RCC 7860 (cell line): ENCODE measurements around the gene CUTA.

Experiments used
- DNase-seq: peaks from one replicate; pipeline ENCODE4 v3.0.0-alpha.2; 2015; ENCODE audit warnings: low spot score
- FAIRE-seq: peaks from 2 replicates; lab custom pipeline; 2012; peaks lifted over from hg19 to GRCh38; lab: Jason Lieb, UNC

The CUTA gene

GRCh38 chr6:33417903-33418689 is at the start of gene CUTA:
Gene CUTA (minus strand): TSS chr6:33418107. CDS start chr6:33418000, 107 bp downstream.
- FAIRE-seq (peak; percentile 90), DNase-seq (peak; percentile 96)

DNA sequence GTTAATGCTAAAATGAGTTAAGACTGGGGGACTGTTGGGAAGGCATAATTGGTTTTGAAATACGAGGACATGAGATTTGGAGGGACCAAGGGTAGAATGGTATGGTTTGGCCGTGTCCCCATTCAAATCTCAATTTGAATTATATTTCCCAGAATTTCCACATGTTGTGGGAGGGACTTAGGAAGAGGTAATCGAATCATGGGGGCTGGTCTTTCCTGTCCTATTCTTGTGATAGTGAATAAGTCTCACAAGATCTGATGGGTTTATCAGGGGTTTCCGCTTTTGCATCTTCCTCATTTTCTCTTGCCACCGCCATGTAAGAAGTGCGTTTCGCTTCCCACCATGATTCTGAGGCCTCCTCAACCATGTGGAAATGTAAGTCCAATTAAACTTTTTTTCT is 49.2 kb upstream of the CUTA start:
- FAIRE-seq (no peak), DNase-seq (no peak)

- no peak for FAIRE-seq
- DNase-seq, result no peak
These were observed 48.3 kb upstream of the CUTA start for GRCh38 chr6:33466075-33466735.

DNA sequence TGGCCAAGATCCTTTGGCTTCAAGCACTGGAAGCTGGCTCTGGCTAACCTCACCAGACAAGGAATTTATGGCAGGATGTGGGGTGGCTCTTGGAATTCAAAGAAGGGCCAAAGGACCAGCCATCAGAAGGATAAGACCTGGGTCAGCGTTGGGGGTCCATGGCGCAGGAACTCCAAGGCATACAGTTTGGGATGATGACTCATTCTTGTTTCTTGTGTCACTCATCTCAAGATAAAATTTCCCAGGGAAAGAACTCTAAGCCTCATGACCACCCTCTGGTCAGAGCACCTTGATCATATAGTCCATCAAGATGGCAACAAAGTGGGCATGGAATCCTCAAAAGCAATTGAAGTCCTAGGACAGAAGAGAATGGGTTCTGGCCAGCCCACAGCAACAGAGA is 41.3 kb upstream of the CUTA start:
- FAIRE-seq (no peak), DNase-seq (no peak)

DNA sequence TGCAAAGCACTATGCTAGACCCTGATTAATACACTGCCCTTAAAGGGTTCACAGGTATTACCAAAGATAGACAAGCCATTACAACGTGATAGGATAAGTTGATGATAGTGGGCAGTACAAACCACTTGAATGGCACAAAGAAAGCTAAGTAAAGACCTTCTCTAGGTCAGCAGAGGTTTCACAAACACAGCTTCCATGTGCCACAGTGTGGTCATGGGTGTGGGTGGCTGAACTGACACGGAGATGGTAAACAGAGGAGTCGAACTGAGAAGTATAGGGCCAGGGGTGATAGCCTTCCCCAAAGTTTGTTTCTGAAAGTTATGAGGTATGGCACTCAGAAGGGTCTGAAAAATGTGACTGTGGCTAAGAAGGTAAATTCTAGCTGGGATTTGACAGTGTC is 40.8 kb upstream of the CUTA start:
- FAIRE-seq (no peak), DNase-seq (no peak)

GRCh38 chr6:33456156-33456555 is 38.2 kb upstream of the CUTA start:
- FAIRE-seq (no peak), DNase-seq (no peak)

DNA sequence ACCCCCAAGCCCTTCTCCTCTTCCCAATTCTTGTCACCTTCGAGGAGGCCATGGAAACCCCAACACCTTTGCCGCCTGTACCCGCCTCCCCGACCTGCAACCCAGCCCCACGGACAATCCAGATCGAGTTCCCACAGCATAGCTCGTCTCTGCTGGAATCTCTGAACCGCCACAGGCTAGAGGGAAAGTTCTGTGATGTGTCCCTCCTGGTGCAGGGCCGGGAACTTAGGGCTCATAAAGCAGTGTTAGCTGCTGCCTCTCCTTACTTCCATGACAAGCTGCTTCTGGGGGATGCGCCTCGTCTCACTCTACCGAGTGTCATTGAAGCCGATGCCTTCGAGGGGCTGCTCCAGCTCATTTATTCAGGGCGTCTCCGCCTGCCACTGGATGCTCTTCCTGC is 37.1 kb upstream of the CUTA start:
- FAIRE-seq (no peak), DNase-seq (no peak)

DNA sequence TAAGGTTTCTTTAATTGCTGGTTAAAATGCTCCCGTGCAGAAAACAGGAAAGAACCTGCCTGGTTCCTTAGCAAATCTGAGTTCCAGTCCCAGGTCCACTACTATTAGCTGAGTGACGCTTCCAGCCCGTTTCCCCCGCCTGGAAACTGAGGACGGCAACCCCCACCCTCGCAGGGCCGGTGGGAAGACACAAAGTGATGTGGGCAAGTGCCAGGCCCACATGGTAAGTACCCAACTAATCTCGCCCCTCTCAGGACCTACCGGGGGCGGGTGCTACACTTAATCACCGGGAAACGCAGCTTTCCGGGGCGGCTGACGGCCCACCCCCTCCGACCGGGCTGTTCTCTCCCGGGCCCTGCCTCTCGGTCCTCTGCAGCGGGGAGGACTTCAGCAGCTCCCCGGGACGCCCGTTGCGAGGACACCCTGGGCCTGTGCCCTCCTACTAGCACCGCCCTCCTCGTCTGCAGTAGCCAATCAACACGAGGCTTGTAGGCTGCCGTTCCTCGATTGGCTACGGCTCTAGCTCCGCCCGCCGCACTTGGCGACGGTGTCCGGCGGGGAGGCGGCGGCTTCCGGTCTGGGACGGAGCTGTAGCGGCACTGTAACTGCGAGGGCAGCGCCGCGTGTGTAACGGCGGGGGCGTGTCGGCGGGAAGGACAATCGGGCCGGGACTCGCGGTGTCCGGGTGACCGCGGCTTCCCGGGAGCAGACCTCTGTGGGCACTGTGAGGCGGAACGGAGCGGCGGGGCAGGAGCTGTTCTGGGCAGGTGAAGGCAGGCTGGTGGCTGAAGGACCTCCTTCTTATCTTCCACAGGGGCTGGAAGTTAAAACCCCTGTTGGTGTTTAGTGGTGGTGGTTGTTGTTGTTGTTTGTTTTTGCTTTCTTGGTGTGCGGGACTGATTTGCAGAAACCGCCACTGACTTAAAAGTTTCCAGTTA is 36.4 kb upstream of the CUTA start, which contains the start of gene ZBTB9:
Gene ZBTB9, plus strand, starts transcription at position 568 of the 938 bp plus-strand sequence. CDS start 525 bp downstream, outside the sequence.
- DNase-seq, result peak; percentile 92
- FAIRE-seq, result peak; percentile 74

DNA sequence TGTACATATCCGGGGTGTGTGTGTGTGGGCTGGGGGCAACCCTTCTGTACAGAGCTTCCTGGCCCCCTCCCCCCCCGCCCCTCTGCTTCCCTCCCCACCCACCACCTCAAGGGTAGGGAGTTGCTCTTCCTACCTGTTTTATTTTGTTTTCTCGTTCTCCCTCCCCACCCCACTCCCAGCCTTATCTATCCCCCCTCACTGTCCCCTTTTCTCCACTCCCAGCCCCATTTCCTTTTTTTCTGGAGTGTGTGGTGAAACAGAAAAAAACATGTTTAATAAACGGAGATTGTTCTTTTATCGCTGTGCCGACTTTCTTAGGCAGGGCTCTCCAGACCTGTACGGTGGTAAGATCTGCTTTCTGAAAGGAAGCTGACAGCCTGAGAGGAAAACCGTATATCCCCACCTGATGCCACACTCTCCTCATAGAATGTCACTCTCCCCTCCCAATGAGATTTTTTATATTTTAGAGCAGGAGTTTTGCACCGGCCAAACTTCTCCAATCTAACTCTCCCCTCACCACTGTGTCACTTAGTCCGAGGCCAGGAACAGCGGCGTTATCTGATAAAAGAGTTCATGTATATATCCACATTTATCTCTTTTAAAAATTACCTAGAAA is 35.6 kb upstream of the CUTA start:
- no peak for FAIRE-seq

DNA sequence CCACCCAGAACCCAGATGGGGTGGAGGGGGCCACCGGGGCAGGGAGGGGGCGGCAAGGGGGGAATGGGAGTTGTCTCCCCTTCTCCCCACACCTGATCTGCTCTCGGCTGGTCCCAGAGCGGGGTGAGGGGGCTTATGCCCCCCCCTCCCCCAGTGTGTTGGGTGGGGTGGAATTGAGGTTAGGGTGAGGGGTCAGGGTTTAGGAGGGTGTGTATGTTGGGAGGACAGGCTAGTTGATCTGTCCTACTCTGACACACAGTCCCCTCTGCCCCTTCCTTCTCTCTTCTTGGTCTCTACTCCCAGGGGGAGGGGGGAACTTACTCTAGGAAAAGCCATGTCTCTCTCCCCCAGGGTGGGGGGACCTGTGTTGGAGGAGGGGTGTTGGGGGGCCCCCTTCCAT is 34.6 kb upstream of the CUTA start:
- no peak for DNase-seq
- no peak for FAIRE-seq

More for the DNA sequence above, 35.6 kb upstream of the CUTA start:
- no peak for DNase-seq

DNA sequence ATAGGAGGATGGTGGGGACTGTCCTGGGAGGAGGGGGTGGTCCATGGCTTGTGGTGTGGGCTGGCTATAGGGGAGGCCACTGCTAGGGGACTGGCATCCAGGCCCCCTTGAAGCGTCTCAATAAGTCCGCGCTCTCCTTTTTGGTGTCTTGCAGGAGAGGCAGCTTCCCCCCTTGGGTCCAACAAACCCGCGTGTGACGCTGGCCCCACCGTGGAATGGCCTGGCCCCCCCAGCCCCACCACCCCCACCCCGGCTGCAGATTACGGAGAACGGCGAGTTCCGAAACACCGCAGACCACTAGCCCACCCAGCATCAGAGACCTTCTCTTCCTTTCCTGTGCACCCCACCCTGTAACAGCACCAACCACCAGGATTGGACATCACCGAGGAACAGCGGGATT is 33.7 kb upstream of the CUTA start:
- no peak for DNase-seq
- FAIRE-seq, result no peak

- no peak for DNase-seq
- FAIRE-seq, result no peak
These were observed 32.5 kb upstream of the CUTA start for GRCh38 chr6:33450434-33450833.

GRCh38 chr6:33446356-33446755 is 28.4 kb upstream of the CUTA start:
- DNase-seq (no peak), FAIRE-seq (no peak)

- DNase-seq (no peak), FAIRE-seq (no peak)
These were observed 27.3 kb upstream of the CUTA start for GRCh38 chr6:33445119-33445603.

GRCh38 chr6:33443619-33444504 is 26.0 kb upstream of the CUTA start:
- no peak for FAIRE-seq
- no peak for DNase-seq

GRCh38 chr6:33443025-33443424 is 25.1 kb upstream of the CUTA start:
- no peak for DNase-seq
- FAIRE-seq, result no peak

GRCh38 chr6:33442283-33442682 is 24.4 kb upstream of the CUTA start:
- DNase-seq, result no peak
- no peak for FAIRE-seq

- FAIRE-seq (no peak), DNase-seq (no peak)
These were observed 23.6 kb upstream of the CUTA start for GRCh38 chr6:33441457-33441856.

- DNase-seq (no peak), FAIRE-seq (no peak)
These were observed 22.9 kb upstream of the CUTA start for GRCh38 chr6:33440649-33441309.
